Suprapubic skin (tissue), 4 donors: Measurements from ENCODE around the gene SMARCA2.

ENCODE experiments used
- CTCF ChIP-seq, 2 donors: fragments of 200-600 bp in 1 of 2; fragments of 450-650 bp in 1 of 2; sonication (generic) in 1 of 2; IDR thresholded peaks; one replicate each; pipeline ENCODE4 v1.5.1; 2016 to 2019; ENCODE audit warnings: antibody characterized with exemption in 2 of 2, mild to moderate bottlenecking in 1 of 2, moderate library complexity in 1 of 2
- EP300 ChIP-seq: sonication (generic); formaldehyde crosslinking; IDR thresholded peaks from one replicate; pipeline ENCODE4 v1.6.1; 2017; ENCODE audit warnings: antibody characterized with exemption
- POLR2A ChIP-seq, 2 donors: fragments of 450-650 bp; IDR thresholded peaks; one replicate each; pipeline ENCODE4 v1.6.1; 2017; ENCODE audit warnings: antibody characterized with exemption in 2 of 2, mild to moderate bottlenecking in 2 of 2, moderate library complexity in 2 of 2
- POLR2AphosphoS5 ChIP-seq, 3 donors: sonication (generic); formaldehyde crosslinking; IDR thresholded peaks; one replicate each; pipeline ENCODE4 v1.6.1; 2017; ENCODE audit warnings: antibody characterized with exemption in 3 of 3

GRCh38 chr9:2107906-2108451, 92.8 kb downstream of the SMARCA2 start:
- TF ChIP-seq CTCF (IDR thresholded peaks at IDR 0.05) (no peak), POLR2AphosphoS5 (IDR thresholded peaks at IDR 0.05) (no peak), EP300 (no peak), POLR2A (IDR thresholded peaks at IDR 0.05) (no peak)
